Lung (tissue), 12 donors: Measurements from ENCODE around the gene LSG1. TPM values are rescaled to one million over a fixed set of nuclear protein-coding genes. Genes with fewer than 3 reads are reported as not detected.

Source experiments
- ATAC-seq: fragments of 200-7000 bp; cut with Tn5 transposase; one replicate; pipeline ENCODE4 v1.9.1; 2020; ENCODE audit warnings: moderate number of reproducible peaks; ENCODE audit not compliant: insufficient read depth, low FRiP score
- DNase-seq, 3 donors: peaks; one replicate each; pipeline ENCODE4 v3.0.0-alpha.2; 2013 to 2017
- H3K27ac ChIP-seq, 2 donors: one replicate each; pipeline ENCODE4 v1.5.1; 2013; ENCODE audit warnings: mild to moderate bottlenecking in 2 of 2, moderate library complexity in 2 of 2, control low read depth in 1 of 2, inconsistent platforms in 1 of 2, low read depth in 1 of 2, low read length in 1 of 2
- H3K27me3 ChIP-seq, 3 donors: one replicate each; pipeline ENCODE4 v1.5.1; 2013; ENCODE audit warnings: low read length in 2 of 3; ENCODE audit not compliant: control insufficient read depth in 3 of 3, insufficient read depth in 3 of 3
- H3K36me3 ChIP-seq, 4 donors: one replicate each; pipeline ENCODE4 v1.5.1; 2013; ENCODE audit warnings: low read length in 4 of 4, mild to moderate bottlenecking in 1 of 4, moderate library complexity in 1 of 4; ENCODE audit not compliant: control insufficient read depth in 4 of 4, insufficient read depth in 4 of 4
- H3K4me1 ChIP-seq, 5 donors: one replicate each; pipeline ENCODE4 v1.5.1; 2013; ENCODE audit warnings: low read length in 5 of 5, mild to moderate bottlenecking in 2 of 5, moderate library complexity in 1 of 5; ENCODE audit not compliant: control insufficient read depth in 5 of 5, insufficient read depth in 5 of 5
- H3K4me3 ChIP-seq: one replicate; pipeline ENCODE4 v1.5.1; 2013; ENCODE audit warnings: mild to moderate bottlenecking, control low read depth, moderate library complexity
- H3K9ac ChIP-seq, 2 donors: one replicate each; pipeline ENCODE4 v1.5.1; 2013; ENCODE audit warnings: low read length in 2 of 2, control low read depth in 1 of 2; ENCODE audit not compliant: insufficient read depth in 1 of 2
- H3K9me3 ChIP-seq, 4 donors: one replicate each; pipeline ENCODE4 v1.5.1; 2013; ENCODE audit warnings: low read length in 3 of 4, mild to moderate bottlenecking in 1 of 4, moderate library complexity in 1 of 4; ENCODE audit not compliant: control insufficient read depth in 4 of 4, insufficient read depth in 3 of 4
- CTCF ChIP-seq: IDR thresholded peaks from 2 replicates; pipeline ENCODE4 v1.5.1; 2012; ENCODE audit warnings: mild to moderate bottlenecking; ENCODE audit errors: control extremely low read depth, extremely low read depth
- WGBS, 2 donors: extraction: QIAGEN DNeasy Blood & Tissue Kit; methylation state at CpG; one replicate each; pipeline ENCODE4 v1.1.7; 2013; 5-methylcytosine and 5-hydroxymethylcytosine counted together
- polyA plus RNA-seq, 2 donors: library from polyadenylated mRNA; stranded (reverse); fragments of 200-250 nt; gene quantifications; one replicate each; pipeline ENCODE4 v1.2.1, GENCODE V29; 2013
- total RNA-seq, 2 donors: library from RNA; depleted of rRNA in 1 of 2; stranded (reverse); fragments of >200 nt in 1 of 2; gene quantifications; one replicate each; pipeline ENCODE4 v1.2.1, GENCODE V29; 2014 to 2021
- donor health status: control.
- donor health status: control.
- donor health status: Bipolar disorder and iron deficiency.
- donor health status: healthy.
- donor health status: DM: yes; HTN: yes; CAD: no.

The LSG1 gene
- total and polyA plus RNA-seq, 4 donors, result 19.4 to 37.4 (median 24.5) TPM

- TF ChIP-seq CTCF, result no peak
- DNase-seq, result peak in 1 of 3 donors; percentile 42
- Histone ChIP-seq H3K4me1 (peaks cover 3 to 14% (median 7%) of the 10 kb centered on the region in 5 donors), H3K27ac (peak overlapping the region; percentile 50 to 87), H3K4me3 (no peak overlapping the region), H3K36me3 (peaks cover 0 to 7% (median 2%) of the 10 kb centered on the region in 4 donors), H3K9me3 (no peaks in the 10 kb centered on the region), H3K9ac (peak overlapping the region in 1 of 2 donors; percentile 98), H3K27me3 (peaks cover 0 to 4% (median 0%) of the 10 kb centered on the region in 3 donors)
- ATAC-seq, result no peak
- 34 to 46% methylated on average over 5 of the region's 5 CpGs for WGBS, 2 donors
Measured at GRCh38 chr3:194672876-194673275, 885 bp upstream of the LSG1 start.

- peaks cover 0 to 4% (median 0%) of the 10 kb centered on the region in 3 donors for H3K27me3 ChIP-seq
- peak overlapping the region; percentile 87 to 89 for H3K27ac ChIP-seq
- H3K4me1 ChIP-seq, result peaks cover 3 to 14% (median 7%) of the 10 kb centered on the region in 5 donors
- peaks cover 0 to 8% (median 2%) of the 10 kb centered on the region in 4 donors for H3K36me3 ChIP-seq
- H3K4me3 ChIP-seq, result peak overlapping the region; percentile 98
- DNase-seq (peak in 2 of 3 donors; percentile 32 to 33), ATAC-seq (peak; percentile 37)
- peak overlapping the region; percentile 78 to 98 for H3K9ac ChIP-seq
- H3K9me3 ChIP-seq, result no peaks in the 10 kb centered on the region
- peak; percentile 6 for TF ChIP-seq CTCF
- 0% methylated on average over 5 of the region's 5 CpGs for WGBS, 2 donors
Measured at GRCh38 chr3:194671511-194671899, 486 bp downstream of the LSG1 start.

GRCh38 chr3:194667363-194667762 is 4.6 kb downstream of the LSG1 start:
- DNase-seq, result no peak
- no peak overlapping the region for H3K9ac ChIP-seq
- H3K27ac ChIP-seq, result no peak overlapping the region
- no peaks in the 10 kb centered on the region for H3K9me3 ChIP-seq
- no peak overlapping the region for H3K4me3 ChIP-seq
- no peak for TF ChIP-seq CTCF
- H3K4me1 ChIP-seq, result peaks cover 3 to 10% (median 7%) of the 10 kb centered on the region in 5 donors
- no peak for ATAC-seq
- WGBS, 2 donors, result 77 to 92% methylated on average over 7 of the region's 7 CpGs
- H3K27me3 ChIP-seq, result no peaks in the 10 kb centered on the region
- peaks cover 11 to 18% (median 12%) of the 10 kb centered on the region in 4 donors for H3K36me3 ChIP-seq

GRCh38 chr3:194664857-194665256 is 7.1 kb downstream of the LSG1 start:
- DNase-seq (no peak), ATAC-seq (no peak)
- H3K9me3 ChIP-seq, result no peaks in the 10 kb centered on the region
- 74 to 85% methylated on average over 7 of the region's 7 CpGs for WGBS, 2 donors
- no peak overlapping the region for H3K27ac ChIP-seq
- no peak for TF ChIP-seq CTCF
- H3K9ac ChIP-seq, result no peak overlapping the region
- no peaks in the 10 kb centered on the region for H3K27me3 ChIP-seq
- no peak overlapping the region for H3K4me3 ChIP-seq
- peaks cover 0 to 11% (median 0%) of the 10 kb centered on the region in 5 donors for H3K4me1 ChIP-seq
- peaks cover 11 to 24% (median 15%) of the 10 kb centered on the region in 4 donors for H3K36me3 ChIP-seq
